CD4-positive, alpha-beta T cell treated with Interleukin-6 for 4 hours (primary cell): Measurements from ENCODE around the gene CRYGS.
"Not testable (repeated sequence)": the region's sequence is repeated elsewhere in the genome, so short reads cannot be mapped to it uniquely, and the experiment has no call there.

Experiments used
- DNase-seq: peaks from one replicate; pipeline ENCODE4 v3.0.0-alpha.2; 2020; ENCODE audit warnings: mixed read lengths

The CRYGS gene

GRCh38 chr3:186517218-186517617 lies 27.0 kb downstream of the CRYGS start:
- no peak for DNase-seq

- no peak for DNase-seq
Measured at GRCh38 chr3:186516646-186517045, 27.5 kb downstream of the CRYGS start.

GRCh38 chr3:186515125-186515524 lies 29.1 kb downstream of the CRYGS start:
- DNase-seq, result peak; percentile 41

DNA sequence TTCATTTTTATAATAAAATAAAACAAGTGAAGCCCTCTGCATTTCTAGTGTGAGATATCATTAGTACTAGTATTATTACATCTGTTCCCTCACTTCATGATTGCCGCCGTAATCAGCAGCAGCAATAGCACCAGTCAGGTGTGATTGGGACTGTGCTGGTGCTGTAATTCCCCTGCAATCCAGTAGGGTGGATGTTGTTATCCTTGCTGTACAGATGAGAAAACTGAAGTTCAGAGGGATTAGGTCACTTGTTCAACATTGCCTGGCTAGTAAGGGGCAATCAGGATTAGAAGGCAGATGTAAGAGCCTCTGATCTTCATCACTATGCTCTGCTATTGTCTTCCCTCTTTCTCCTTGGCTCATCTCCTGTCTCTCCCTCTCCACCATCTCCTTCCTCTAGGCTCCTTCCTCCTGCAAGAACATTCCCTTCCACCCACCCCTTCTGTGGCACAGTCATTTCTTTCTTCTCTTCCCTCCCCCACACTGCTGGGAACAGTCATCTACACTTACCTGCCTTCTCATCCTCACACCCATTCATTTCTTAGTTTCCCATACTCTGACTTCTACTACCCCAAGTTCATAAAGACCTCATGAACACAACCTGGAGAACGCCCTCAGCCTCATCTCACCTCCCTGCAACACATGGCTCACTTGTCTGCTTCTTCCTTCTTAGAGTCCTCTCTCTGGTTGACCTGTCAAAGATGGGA lies 29.7 kb downstream of the CRYGS start:
- DNase-seq, result no peak

GRCh38 chr3:186513386-186513785 lies 30.8 kb downstream of the CRYGS start:
- DNase-seq, result no peak

DNA sequence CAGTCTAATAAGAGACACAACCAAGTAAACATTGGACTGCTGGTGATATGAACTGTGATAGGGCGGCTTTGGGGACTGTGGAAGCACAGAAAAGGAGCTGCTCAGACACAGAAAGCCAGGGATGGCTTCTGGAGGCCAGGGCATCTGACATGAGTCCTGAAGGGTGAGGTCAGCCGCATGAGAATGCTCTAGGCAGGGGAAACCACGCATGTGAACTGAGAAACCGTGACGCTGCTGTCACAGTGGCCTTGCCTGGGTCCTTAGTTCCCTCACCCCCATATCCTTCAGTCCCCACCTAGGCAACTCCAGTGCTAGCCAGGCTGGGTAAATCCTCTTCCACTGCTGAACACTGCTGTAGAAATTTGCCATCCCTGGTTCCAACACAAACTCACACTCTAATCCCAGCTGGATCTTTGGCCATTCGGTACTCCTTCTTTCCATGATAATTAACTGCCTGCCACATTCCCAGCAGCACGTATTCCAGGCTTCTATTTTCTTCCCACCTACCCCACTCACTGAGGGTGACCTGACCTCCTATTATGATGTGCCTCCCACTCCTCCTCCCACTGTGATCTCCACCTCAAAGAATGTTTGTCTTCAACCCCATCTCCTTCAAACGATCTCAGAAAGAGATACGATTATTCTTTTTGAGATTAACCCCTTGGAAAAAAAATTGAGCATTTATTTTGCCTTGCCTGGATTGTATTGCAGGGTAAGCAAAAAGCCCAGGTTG lies 31.4 kb downstream of the CRYGS start:
- no peak for DNase-seq

- no peak for DNase-seq
Measured at GRCh38 chr3:186511702-186512101, 32.5 kb downstream of the CRYGS start.

- DNase-seq, result no peak
Measured at GRCh38 chr3:186511245-186511644, 32.9 kb downstream of the CRYGS start.

DNA sequence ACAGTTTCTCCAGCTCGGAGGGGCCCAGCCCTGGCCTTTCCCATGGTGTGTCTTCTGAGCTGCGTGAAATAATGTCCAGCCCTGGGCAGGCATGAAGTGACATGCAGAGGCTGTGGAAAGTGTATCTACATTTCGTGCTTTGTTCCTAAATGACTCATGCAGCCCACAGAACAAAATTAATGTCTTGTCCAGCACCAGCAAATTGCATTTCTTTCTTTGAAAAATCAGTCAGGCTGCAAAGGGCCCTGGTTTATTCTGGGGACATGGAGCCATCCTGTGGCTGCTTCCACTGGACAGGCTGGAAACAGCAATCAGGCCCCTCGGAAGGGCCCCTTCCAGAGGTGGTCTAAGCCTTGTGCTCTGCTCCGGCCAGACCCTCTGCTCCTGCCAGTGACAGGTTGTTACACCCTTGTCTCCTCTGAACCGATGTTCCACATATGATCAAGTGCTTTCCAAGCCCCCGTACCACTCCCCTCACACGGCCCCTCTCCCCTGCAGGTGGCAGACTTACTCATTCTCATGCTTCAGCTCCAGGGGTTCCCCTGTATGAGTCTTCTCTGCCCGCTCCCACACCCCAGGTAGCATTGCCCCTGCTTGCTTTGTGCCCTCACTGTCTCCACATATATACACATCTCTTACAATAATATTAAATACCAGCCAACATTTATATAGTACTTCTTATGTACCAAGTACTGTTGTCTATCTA lies 33.7 kb downstream of the CRYGS start:
- DNase-seq, result no peak

- no peak for DNase-seq
Measured at GRCh38 chr3:186509423-186509822, 34.8 kb downstream of the CRYGS start.

- no peak for DNase-seq
Measured at GRCh38 chr3:186506857-186507256, 37.3 kb downstream of the CRYGS start.

DNA sequence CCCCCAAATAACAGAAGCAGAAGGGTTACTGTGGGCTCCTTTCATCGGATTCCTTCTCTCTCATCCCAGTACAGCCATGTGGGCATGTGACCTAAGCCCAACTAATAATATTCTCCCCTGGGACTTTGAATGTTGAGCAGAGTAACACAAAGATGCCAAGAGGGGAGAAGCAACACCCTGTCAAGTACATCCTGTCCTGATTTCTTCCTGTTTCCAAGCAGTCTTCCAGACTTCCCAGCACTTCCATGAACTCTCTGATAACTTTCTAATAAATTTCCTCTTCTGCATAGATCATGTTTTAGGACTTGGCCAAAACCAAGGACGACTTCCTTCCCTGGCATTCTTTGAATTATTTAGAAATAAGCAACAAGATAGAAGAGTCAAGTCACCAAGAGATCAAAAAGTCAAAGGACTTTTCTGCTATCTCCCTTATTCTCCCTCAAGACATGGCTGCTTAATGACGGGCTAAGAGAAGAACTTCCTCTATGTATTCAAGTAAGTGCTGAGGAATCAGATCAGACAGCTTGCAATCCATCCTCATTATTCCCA lies 37.9 kb downstream of the CRYGS start:
- DNase-seq, result no peak

DNA sequence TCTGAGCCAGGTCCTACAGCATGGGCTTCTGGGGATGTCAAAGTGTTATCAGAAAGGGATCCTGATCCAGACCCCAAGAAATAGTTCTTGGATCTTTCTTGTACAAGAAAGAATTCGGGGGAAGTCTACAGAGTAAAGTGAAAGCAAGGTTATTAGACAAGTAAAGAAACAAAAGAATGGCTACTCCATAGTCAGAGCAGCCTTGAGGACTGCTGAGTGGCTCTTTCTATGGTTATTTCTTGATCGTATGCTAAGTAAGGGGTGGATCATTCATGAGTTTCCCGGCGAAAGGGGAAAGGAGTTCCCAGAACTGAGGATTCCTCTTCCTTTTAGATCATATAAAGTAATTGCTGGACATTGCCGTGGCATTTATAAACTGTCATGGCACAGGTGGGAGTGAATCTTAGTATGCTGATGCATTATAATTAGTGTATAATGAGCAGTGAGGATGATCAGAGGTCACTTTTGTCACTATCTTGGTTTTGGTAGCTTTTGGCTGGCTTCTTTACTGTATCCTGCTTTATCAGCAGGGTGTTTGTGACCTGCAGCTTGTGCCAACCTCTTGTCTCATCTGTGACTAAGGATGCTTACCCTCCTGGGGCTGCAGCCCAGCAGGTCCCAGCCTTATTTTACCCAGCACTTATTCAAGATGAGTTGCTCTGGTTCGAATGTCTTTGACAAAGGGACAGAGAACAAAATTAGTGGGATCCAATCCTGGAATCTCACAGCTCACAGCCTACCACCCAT lies 41.0 kb downstream of the CRYGS start:
- no peak for DNase-seq

DNA sequence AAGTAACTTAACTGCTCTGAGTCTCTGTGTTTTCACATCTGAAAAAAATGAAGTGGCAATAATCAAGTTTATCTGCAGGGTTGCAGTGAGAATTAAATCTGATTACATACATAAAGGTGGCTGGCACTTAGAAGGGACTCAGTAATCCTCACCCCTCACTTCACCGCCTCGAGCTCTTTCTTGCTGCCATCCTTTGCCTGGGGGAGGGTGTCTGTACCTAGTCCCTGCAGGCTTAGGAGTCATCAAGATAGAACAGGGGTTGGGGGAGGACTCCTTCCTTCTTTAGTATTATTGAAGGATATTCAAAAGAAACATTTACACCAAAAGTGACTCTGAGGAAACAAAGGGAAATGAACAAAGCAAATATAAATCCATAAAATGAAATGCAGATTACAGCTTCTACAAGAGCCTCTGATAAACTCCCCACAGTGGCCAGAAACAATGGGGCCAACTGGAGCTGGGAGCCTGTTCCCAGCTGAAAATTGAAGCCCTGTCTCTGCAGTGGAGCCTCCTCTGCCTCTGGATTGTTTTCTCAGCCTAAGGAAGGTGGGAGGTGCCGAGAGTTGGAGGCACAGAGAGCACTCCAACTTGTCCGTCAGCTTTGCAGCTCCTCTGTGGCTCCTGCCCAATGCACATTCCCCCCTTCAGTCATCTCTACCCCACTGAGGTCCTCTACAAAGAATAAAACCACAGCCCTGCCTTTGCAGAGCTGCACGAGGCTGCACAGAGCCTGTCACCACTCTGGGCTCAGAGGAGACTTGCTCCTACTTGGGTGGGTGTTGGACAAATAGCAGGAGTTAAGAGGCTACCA lies 41.8 kb downstream of the CRYGS start:
- DNase-seq, result no peak

DNA sequence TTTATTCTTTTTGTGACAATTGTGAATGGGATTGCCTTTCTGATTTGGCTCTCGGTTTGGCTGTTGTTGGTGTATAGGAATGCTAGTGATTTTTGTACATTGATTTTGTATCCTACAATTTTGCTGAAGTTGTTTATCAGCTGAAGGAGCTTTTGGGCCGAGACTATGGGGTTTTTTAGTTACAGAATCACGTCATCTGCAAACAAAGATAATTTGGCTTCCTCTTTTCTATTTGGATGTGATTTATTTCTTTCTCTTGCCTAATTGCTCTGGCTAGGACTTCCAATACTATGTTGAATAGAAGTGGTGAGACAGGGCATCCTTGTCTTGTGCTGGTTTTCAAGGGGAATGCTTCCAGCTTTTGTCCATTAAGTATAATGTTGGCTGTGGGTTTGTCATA lies 44.2 kb downstream of the CRYGS start:
- DNase-seq, result not testable (repeated sequence)

DNA sequence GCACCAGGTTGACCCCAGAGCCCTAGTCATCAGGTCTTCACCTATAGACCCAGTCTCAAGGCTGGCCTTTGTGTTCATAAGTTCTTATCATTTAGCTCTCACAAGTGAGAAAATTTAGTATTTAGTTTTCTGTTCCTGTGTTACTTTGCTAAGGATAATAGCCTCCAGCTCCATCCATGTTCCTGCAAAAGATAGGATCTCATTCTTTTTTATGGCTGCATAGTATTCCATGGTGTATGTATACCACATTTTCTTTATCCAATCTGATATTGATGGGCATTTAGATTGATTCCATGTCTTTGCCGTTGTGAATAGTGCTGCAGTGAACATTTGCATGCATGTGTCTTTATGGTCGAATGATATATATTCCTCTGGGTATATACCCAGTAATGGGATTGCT lies 46.2 kb downstream of the CRYGS start:
- not testable (repeated sequence) for DNase-seq

DNA sequence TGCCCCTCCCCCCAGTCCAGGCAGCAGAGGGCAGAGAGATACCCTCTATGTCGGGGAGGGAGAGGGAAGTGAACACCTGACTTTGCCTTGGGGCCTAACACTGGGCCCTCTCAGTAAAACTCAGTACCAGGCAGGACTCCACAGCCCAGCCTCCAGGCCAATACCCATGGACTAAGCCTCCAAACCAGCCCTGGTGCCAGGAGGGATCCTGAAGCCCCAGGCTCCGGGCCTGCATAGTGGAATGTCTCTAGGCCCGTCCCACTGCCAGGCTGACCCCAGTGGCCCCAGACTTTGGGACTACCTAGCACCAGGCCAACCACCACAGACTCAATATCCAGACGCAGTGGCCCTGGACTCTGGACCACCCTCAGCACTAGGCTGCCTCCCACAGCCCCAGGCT lies 46.6 kb downstream of the CRYGS start:
- DNase-seq, result no peak

- no peak for DNase-seq
Measured at GRCh38 chr3:186496635-186497034, 47.5 kb downstream of the CRYGS start.

DNA sequence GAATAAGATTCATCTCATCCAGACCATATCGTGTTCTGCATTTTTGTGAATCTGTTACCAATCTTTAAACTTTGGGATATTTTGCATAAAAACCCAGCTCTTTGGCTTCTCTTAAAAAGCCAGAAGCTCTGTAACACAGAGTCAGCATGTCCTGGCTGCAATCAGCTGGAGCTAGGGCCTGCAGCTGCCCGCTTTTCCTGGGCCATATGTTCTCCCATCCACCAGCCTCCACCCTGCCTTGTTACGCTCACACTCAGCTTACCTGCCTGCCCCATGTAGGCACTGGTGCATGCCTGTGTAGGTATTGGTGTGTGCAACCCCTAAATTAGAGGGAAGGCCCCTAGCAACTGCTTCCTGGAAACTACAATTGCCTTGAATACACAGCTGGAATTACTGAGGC lies 48.2 kb downstream of the CRYGS start:
- DNase-seq, result no peak

DNA sequence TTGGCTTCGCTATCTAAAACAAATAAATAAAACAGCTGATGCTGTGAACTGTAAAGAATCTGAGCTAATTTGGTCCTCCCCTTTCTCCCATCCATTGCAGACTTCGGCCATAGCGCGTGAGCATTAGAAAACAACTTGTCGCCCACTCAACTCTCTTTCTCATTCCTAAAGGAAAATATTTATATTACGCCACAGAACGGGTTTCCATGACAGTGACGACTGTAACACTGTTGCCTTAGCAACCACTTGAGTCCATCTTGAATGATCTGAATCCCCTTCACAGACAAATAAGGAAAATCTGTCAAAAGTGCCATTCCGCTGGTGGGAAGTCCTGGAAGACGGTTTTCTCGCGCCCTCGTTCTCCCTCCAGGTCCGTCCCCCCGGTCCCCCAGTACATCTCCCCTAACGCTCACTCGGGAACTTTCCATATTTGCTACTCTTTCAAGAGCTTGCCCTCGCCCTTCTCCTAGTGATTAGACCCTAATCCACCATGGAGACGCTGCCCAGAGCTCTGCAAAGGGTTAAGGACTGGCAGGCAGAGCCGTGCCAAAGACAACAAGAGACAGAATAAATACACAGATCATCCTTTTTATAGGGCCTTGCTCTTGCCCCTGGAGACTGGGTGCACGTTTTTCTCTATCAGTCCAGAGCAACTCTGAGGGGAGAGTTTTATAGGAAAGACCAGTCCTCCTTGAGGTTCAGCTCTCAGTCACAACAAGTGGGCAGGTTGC lies 50.5 kb downstream of the CRYGS start:
- no peak for DNase-seq

GRCh38 chr3:186492385-186492984 lies 51.7 kb downstream of the CRYGS start:
- DNase-seq, result no peak
